22Rv1 (cell line): ENCODE data around the gene CBX2.

ENCODE experiments used
- H3K27ac ChIP-seq: fragments of 450-650 bp; 2 replicates; pipeline ENCODE4 v1.5.1; 2017
- ZFX ChIP-seq: fragments of 450-650 bp; IDR thresholded peaks from 2 replicates; pipeline ENCODE4 v1.6.1; 2017; ENCODE audit warnings: antibody characterized with exemption, borderline replicate concordance
- TF ChIP-seq, protein P1 (sequence below): fragments of 450-650 bp; IDR thresholded peaks from 2 replicates; pipeline ENCODE4 v1.5.1; 2017; ENCODE audit warnings: mild to moderate bottlenecking

Gene CBX2

GRCh38 chr17:79810130-79811010 lies 32.4 kb downstream of the CBX2 start:
- TF ChIP-seq, protein P1, sequence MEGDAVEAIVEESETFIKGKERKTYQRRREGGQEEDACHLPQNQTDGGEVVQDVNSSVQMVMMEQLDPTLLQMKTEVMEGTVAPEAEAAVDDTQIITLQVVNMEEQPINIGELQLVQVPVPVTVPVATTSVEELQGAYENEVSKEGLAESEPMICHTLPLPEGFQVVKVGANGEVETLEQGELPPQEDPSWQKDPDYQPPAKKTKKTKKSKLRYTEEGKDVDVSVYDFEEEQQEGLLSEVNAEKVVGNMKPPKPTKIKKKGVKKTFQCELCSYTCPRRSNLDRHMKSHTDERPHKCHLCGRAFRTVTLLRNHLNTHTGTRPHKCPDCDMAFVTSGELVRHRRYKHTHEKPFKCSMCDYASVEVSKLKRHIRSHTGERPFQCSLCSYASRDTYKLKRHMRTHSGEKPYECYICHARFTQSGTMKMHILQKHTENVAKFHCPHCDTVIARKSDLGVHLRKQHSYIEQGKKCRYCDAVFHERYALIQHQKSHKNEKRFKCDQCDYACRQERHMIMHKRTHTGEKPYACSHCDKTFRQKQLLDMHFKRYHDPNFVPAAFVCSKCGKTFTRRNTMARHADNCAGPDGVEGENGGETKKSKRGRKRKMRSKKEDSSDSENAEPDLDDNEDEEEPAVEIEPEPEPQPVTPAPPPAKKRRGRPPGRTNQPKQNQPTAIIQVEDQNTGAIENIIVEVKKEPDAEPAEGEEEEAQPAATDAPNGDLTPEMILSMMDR, result no peak
- peak overlapping the region; percentile 98 for H3K27ac ChIP-seq

- peak overlapping the region; percentile 98 for H3K27ac ChIP-seq
- TF ChIP-seq, protein P1, result peak; percentile 95
- no peak for TF ChIP-seq ZFX
Measured at GRCh38 chr17:79811011-79811867, 33.3 kb downstream of the CBX2 start.

- TF ChIP-seq, protein P1, result no peak
- no peak for TF ChIP-seq ZFX
- H3K27ac ChIP-seq, result peak overlapping the region; percentile 98
Measured at GRCh38 chr17:79811868-79812352, 34.0 kb downstream of the CBX2 start.

- TF ChIP-seq, protein P1, result no peak
- TF ChIP-seq ZFX, result no peak
- peak overlapping the region; percentile 98 for H3K27ac ChIP-seq
Measured at GRCh38 chr17:79812353-79813258, 34.7 kb downstream of the CBX2 start.

DNA sequence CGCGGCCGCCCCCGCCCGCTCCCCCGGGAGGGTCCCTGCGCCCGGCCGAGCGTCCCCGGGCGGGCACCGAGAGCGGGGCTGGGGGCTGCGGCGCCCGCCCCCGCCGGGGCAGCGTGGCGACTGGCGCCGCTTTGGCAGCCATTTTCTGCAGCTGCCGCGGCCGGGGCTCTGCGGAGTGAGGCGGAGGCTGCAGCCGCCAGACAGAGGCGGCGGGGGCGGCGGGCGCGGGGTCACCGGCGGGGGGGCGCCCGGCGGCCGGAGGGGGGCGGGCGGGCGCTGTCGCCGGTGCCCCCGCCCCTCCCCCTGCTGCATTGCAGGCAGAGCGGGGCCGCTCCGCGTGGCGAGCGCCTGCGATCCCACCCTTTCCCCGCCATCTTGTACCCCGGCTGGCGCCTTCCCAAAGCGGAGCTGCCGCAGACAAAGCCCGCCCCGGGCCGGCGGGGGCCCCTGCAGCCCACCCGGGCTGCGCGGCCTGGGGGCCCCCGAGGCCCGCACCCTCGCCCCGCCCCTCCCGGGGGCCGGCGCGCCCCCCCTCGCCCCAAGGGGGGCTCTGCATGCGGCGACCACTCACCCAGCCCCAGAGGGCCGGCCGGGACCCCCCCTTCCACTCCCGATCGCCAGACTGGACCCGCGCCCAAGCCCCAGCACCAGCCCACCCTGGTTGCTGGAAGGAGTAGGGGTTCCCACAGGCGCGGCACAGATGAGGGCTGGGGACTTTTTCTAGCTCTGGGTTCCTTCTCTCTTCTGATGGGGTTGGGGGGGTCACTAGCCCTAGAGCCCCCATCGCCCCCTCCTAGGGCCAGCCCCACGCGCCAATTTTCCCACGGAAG lies 35.6 kb downstream of the CBX2 start:
- TF ChIP-seq ZFX, result no peak
- TF ChIP-seq, protein P1, result no peak
- peak overlapping the region; percentile 98 for H3K27ac ChIP-seq
